Gastroesophageal sphincter (tissue), 3 donors: ENCODE data around the gene FNBP1.

ENCODE experiments used
- CTCF ChIP-seq, 4 experiments: fragments of 200-600 bp in 2 of 4; fragments of 450-650 bp in 2 of 4; sonication (generic) in 1 of 4; IDR thresholded peaks; one replicate each; pipeline ENCODE4 v1.5.1; 2017 to 2019; ENCODE audit warnings: antibody characterized with exemption in 4 of 4, mild to moderate bottlenecking in 2 of 4, moderate library complexity in 2 of 4
- EP300 ChIP-seq: sonication (generic); formaldehyde crosslinking; IDR thresholded peaks from one replicate; pipeline ENCODE4 v1.6.1; 2017; ENCODE audit warnings: antibody characterized with exemption, mild to moderate bottlenecking
- POLR2A ChIP-seq, 2 donors: fragments of 450-650 bp; IDR thresholded peaks; one replicate each; pipeline ENCODE4 v1.6.1; 2017; ENCODE audit warnings: antibody characterized with exemption in 2 of 2, mild to moderate bottlenecking in 2 of 2, moderate library complexity in 1 of 2

- TF ChIP-seq CTCF (IDR thresholded peaks at IDR 0.05) (no peak), EP300 (no peak), POLR2A (IDR thresholded peaks at IDR 0.05) (no peak)
These were observed 21.6 kb upstream of the FNBP1 start for GRCh38 chr9:130064621-130065020.
